Smooth muscle cell (in vitro differentiated cells): ENCODE data around the gene UFSP1. TPM values are rescaled to one million over a fixed set of nuclear protein-coding genes. Genes with fewer than 3 reads are reported as not detected.
A peak's percentile ranks its signal among the peaks of the same experiment; 100 is the strongest.
"Not testable (repeated sequence)": the region's sequence is repeated elsewhere in the genome, so short reads cannot be mapped to it uniquely, and the experiment has no call there.

Source experiments
- DNase-seq: peaks from one replicate; lab custom pipeline; 2025; ENCODE audit not compliant: unreplicated experiment; lab: John Stamatoyannopoulos, UW
- H2AFZ ChIP-seq: fragments of 200-600 bp; sonication (generic); 2 replicates; pipeline ENCODE4 v1.6.0; 2016; ENCODE audit warnings: antibody characterized with exemption, low read depth, mild to moderate bottlenecking
- H3F3A ChIP-seq: fragments of 200-600 bp; sonication (generic); 2 replicates; pipeline ENCODE4 v1.6.0; 2017; ENCODE audit warnings: antibody characterized with exemption, low read depth
- H3K27ac ChIP-seq: fragments of 200-600 bp; sonication (generic); 2 replicates; pipeline ENCODE4 v1.5.1; 2016; ENCODE audit warnings: low read depth, mild to moderate bottlenecking
- H3K27me3 ChIP-seq: fragments of 200-600 bp; sonication (generic); 2 replicates; pipeline ENCODE4 v1.6.1; 2016; ENCODE audit warnings: low read depth, mild to moderate bottlenecking
- H3K36me3 ChIP-seq: fragments of 200-600 bp; sonication (generic); 2 replicates; pipeline ENCODE4 v1.5.1; 2016; ENCODE audit warnings: low read depth
- H3K4me1 ChIP-seq: fragments of 200-600 bp; sonication (generic); 2 replicates; pipeline ENCODE4 v1.5.1; 2016; ENCODE audit warnings: low read depth
- H3K4me2 ChIP-seq: fragments of 200-600 bp; sonication (generic); 2 replicates; pipeline ENCODE4 v1.6.0; 2016; ENCODE audit warnings: mild to moderate bottlenecking
- H3K4me3 ChIP-seq: fragments of 200-600 bp; sonication (generic); 2 replicates; pipeline ENCODE4 v1.5.1; 2016; ENCODE audit warnings: mild to moderate bottlenecking
- H3K79me2 ChIP-seq: fragments of 200-600 bp; sonication (generic); 2 replicates; pipeline ENCODE4 v1.6.0; 2016; ENCODE audit warnings: low read depth, mild to moderate bottlenecking
- H3K9ac ChIP-seq: fragments of 200-600 bp; sonication (generic); 2 replicates; pipeline ENCODE4 v1.6.0; 2016; ENCODE audit warnings: low read depth
- H3K9me3 ChIP-seq: fragments of 200-600 bp; sonication (generic); replicated peaks from 2 replicates; pipeline ENCODE4 v1.5.1; 2016; ENCODE audit warnings: low read depth
- H4K20me1 ChIP-seq: fragments of 200-600 bp; sonication (generic); 2 replicates; pipeline ENCODE4 v1.6.0; 2016; ENCODE audit warnings: low read depth
- CTCF ChIP-seq: fragments of 200-600 bp; sonication (generic); IDR thresholded peaks from 2 replicates; pipeline ENCODE4 v1.5.1; 2017; ENCODE audit warnings: borderline replicate concordance, mild to moderate bottlenecking, antibody characterized with exemption; ENCODE audit not compliant: insufficient read depth, poor library complexity, severe bottlenecking
- WGBS: methylation state at CpG from one replicate; pipeline ENCODE4 v1.1.7; 2016; ENCODE audit warnings: low lambda C conversion rate; 5-methylcytosine and 5-hydroxymethylcytosine counted together
- polyA plus RNA-seq: library from polyadenylated mRNA; unstranded; fragments of >200 nt; fragmentation: Nextera tagmentation; extraction: Ambion mirVana; gene quantifications from 2 replicates; pipeline ENCODE4 v1.2.1, GENCODE V29; 2016
- total RNA-seq: library from RNA; depleted of rRNA; stranded (reverse); fragments of >200 nt; gene quantifications from 2 replicates; pipeline ENCODE4 v1.2.3, GENCODE V29; 2014

The UFSP1 gene
- 0.31 and 1.2 TPM in 2 replicates for total RNA-seq
- polyA plus RNA-seq = 2.6 and 2.9 TPM in 2 replicates

DNA sequence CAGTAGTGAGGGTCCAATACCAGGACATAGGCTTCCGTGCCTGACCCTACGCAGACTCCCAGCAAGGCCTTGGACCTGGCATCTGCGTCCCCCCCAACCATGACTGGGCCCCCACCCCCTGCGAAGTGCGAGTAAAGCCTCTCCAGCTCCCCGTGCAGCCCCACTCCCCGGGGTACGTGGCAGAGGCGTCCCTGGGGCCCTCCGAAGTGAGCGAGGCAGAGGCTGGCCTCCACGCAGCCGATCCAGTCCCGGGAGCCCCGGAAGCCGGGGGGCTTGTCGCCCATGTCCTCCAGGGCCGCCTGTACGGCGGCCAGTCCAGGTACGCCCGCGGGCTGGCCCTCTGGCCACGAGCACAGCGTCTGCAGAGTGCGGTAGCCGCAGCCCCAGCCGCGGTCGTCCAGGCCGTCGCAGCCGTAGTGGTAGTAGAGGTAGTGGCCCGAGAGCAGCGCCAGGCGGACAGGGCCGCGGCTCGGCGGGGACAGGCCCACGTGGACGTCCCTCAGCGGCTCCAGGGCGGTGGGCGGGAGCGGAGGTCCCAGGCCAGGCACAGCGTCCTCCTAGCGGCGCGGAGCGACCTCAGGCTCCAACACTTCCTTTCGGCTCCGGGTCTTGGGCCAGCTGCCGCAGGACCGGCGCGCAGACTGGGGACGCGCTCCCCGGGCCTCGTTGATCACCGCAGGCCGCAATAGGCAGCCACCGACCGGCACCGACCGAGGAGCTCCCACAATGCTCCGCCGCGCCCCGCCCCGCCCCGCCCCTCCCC, at the start of gene UFSP1:
Gene UFSP1 (minus strand): TSS at position 728 of the 763 bp plus-strand sequence. CDS start 444 bp downstream, at position 284.
- peaks cover 21% of the 10 kb centered on the region for H3K79me2 ChIP-seq
- H3K4me1 ChIP-seq = peaks cover 26% of the 10 kb centered on the region
- H3F3A ChIP-seq = peaks cover 34% of the 10 kb centered on the region
- H3K36me3 ChIP-seq = no peaks in the 10 kb centered on the region
- 3% methylated on average over 53 of the region's 73 CpGs for WGBS
- no peak for TF ChIP-seq CTCF
- H3K9ac ChIP-seq = peak within 1 kb of the TSS; percentile 85
- no peak for DNase-seq
- H3K4me3 ChIP-seq = peak within 1 kb of the TSS; percentile 64
- peak within 1 kb of the TSS; percentile 88 for H3K27ac ChIP-seq
- no peaks in the 10 kb centered on the region for H3K9me3 ChIP-seq
- H4K20me1 ChIP-seq = peaks cover 14% of the 10 kb centered on the region
- peak within 1 kb of the TSS; percentile 26 for H2AFZ ChIP-seq
- no peaks in the 10 kb centered on the region for H3K27me3 ChIP-seq
- peak within 1 kb of the TSS; percentile 99 for H3K4me2 ChIP-seq

- H3K4me2 ChIP-seq, H3F3A ChIP-seq, H3K9ac ChIP-seq, H2AFZ ChIP-seq, H3K27me3 ChIP-seq, H3K4me1 ChIP-seq, H3K79me2 ChIP-seq, H3K27ac ChIP-seq, H3K4me3 ChIP-seq, H3K9me3 ChIP-seq, H3K36me3 ChIP-seq, DNase-seq, H4K20me1 ChIP-seq: not testable (repeated sequence)
- 94% methylated on average over 7 of the region's 7 CpGs for WGBS
Observed at GRCh38 chr7:100936167-100936566, 46.7 kb upstream of the UFSP1 start.

GRCh38 chr7:100935381-100935780, 45.9 kb upstream of the UFSP1 start:
- not testable (repeated sequence) for DNase-seq, H3K9me3 ChIP-seq, H3K4me1 ChIP-seq, H3K36me3 ChIP-seq, H2AFZ ChIP-seq, H3K4me2 ChIP-seq, H3K9ac ChIP-seq, H3K79me2 ChIP-seq, H3F3A ChIP-seq, H3K27me3 ChIP-seq, H4K20me1 ChIP-seq, H3K27ac ChIP-seq, H3K4me3 ChIP-seq
- 92% methylated on average over 2 of the region's 2 CpGs for WGBS

DNA sequence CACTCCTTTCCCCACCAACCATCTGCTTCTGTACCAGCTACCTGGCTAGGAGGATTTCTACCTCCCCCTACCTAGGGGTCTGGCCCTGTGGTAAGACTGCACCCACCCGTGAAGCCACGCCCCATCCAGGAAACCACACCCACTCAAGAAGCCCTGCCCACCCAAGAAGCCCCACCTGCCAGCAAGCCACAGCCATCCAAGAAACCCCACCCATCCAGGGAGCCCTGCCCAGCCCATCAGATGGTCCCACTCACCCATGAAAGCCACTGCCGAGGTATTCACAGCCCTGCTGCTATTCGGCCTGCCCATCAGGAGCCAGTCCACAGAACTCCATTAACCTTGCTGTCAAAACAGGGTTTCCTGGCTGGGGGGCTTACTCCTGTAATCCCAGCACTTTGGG, 44.2 kb upstream of the UFSP1 start:
- Histone ChIP-seq H3K9ac (no peak overlapping the region), H4K20me1 (no peaks in the 10 kb centered on the region), H3K79me2 (no peaks in the 10 kb centered on the region), H3K4me1 (no peaks in the 10 kb centered on the region), H3K9me3 (no peaks in the 10 kb centered on the region), H3K36me3 (no peaks in the 10 kb centered on the region), H2AFZ (no peak overlapping the region), H3K27me3 (no peaks in the 10 kb centered on the region), H3F3A (no peaks in the 10 kb centered on the region), H3K4me3 (no peak overlapping the region), H3K4me2 (no peak overlapping the region), H3K27ac (no peak overlapping the region)
- WGBS = 79% methylated on average over 4 of the region's 4 CpGs
- DNase-seq = no peak
- TF ChIP-seq CTCF = no peak
